ENCODE measurements around the gene RNF8. TPM values are rescaled to one million over a fixed set of nuclear protein-coding genes. Genes with fewer than 3 reads are reported as not detected.
"Not testable (repeated sequence)": the region's sequence is repeated elsewhere in the genome, so short reads cannot be mapped to it uniquely, and the experiment has no call there.

RNF8 gene
- polyA plus RNA-seq, 3 donors = 4.2 to 4.9 (median 4.7) TPM

GRCh38 chr6:37324131-37325033 is 29.4 kb upstream of the RNF8 start:
- Histone ChIP-seq H3K79me2 (ENCODE audit: insufficient read depth, low read length) (no peaks in the 10 kb centered on the region), H3K4me3 (replicated peaks in 1 of 3; ENCODE audit: low read depth in 2 of 3, low read length in 3 of 3) (no peak overlapping the region), H2AFZ (ENCODE audit: insufficient read depth, low read depth, low read length, poor library complexity, severe bottlenecking) (no peak overlapping the region), H3K27ac (ENCODE audit: low read depth in 1 of 2, low read length in 2 of 2) (no peak overlapping the region), H3K27me3 (ENCODE audit: control insufficient read depth in 2 of 2, insufficient read depth in 2 of 2, low read length in 2 of 2) (no peaks in the 10 kb centered on the region), H3K4me1 (ENCODE audit: control insufficient read depth in 1 of 2, insufficient read depth in 2 of 2, low read length in 2 of 2) (no peaks in the 10 kb centered on the region), H3K36me3 (replicated peaks in 1 of 2; ENCODE audit: control insufficient read depth in 1 of 2, insufficient read depth in 2 of 2, low read length in 2 of 2) (peaks cover 29 to 53% of the 10 kb centered on the region in 2 donors), H3K9me3 (replicated peaks in 1 of 2; ENCODE audit: control insufficient read depth in 1 of 2, insufficient read depth in 1 of 2, low read length in 2 of 2) (no peaks in the 10 kb centered on the region), H4K20me1 (ENCODE audit: insufficient read depth, low read length) (no peaks in the 10 kb centered on the region), H3K9ac (ENCODE audit: insufficient read depth, low read length, poor library complexity, severe bottlenecking) (no peak overlapping the region), H3K4me2 (replicated peaks; ENCODE audit: extremely low read depth, low read length, poor library complexity, severe bottlenecking) (no peak overlapping the region)
- Mint-ChIP-seq H3K9me3 (no peaks in the 10 kb centered on the region), H3K27ac (peak overlapping the region in 2 of 7 donors; percentile 37 to 66), H3K27me3 (ENCODE audit: low read depth in 3 of 3) (no peaks in the 10 kb centered on the region), H3K36me3 (peaks cover 25 to 34% of the 10 kb centered on the region in 2 donors), H3K4me1 (no peaks in the 10 kb centered on the region), H3K4me3 (no peak overlapping the region)
- TF ChIP-seq CTCF (IDR thresholded peaks at IDR 0.05) = no peak
- DNase-seq = peak in 1 of 3 donors; percentile 18
- intact Hi-C loops (cut with micrococcal nuclease) = loop anchor here (5.0 to 10.0 kb wide), 2 partner anchors 240 to 368 kb away; no protein-coding TSS in a partner anchor
- WGBS (ENCODE audit: insufficient coverage) = 80% methylated on average over 1 of the region's 4 CpGs

GRCh38 chr6:37330345-37330744 is 23.4 kb upstream of the RNF8 start:
- H3K27me3 Mint-ChIP-seq (ENCODE audit: low read depth in 3 of 3); H3K4me3 ChIP-seq (replicated peaks in 1 of 3; ENCODE audit: low read depth in 2 of 3, low read length in 3 of 3); intact Hi-C loops (cut with micrococcal nuclease); H3K4me3 Mint-ChIP-seq; H3K4me1 Mint-ChIP-seq; DNase-seq; H3K4me2 ChIP-seq (replicated peaks; ENCODE audit: extremely low read depth, low read length, poor library complexity, severe bottlenecking); H3K79me2 ChIP-seq (ENCODE audit: insufficient read depth, low read length); H4K20me1 ChIP-seq (ENCODE audit: insufficient read depth, low read length); H3K4me1 ChIP-seq (ENCODE audit: control insufficient read depth in 1 of 2, insufficient read depth in 2 of 2, low read length in 2 of 2); H3K27ac Mint-ChIP-seq; H3K9me3 Mint-ChIP-seq; H3K27me3 ChIP-seq (ENCODE audit: control insufficient read depth in 2 of 2, insufficient read depth in 2 of 2, low read length in 2 of 2); H2AFZ ChIP-seq (ENCODE audit: insufficient read depth, low read depth, low read length, poor library complexity, severe bottlenecking); H3K27ac ChIP-seq (ENCODE audit: low read depth in 1 of 2, low read length in 2 of 2); H3K9me3 ChIP-seq (replicated peaks in 1 of 2; ENCODE audit: control insufficient read depth in 1 of 2, insufficient read depth in 1 of 2, low read length in 2 of 2); H3K9ac ChIP-seq (ENCODE audit: insufficient read depth, low read length, poor library complexity, severe bottlenecking): not testable (repeated sequence)
- peaks cover 16 to 41% of the 10 kb centered on the region in 2 donors for H3K36me3 ChIP-seq (replicated peaks in 1 of 2; ENCODE audit: control insufficient read depth in 1 of 2, insufficient read depth in 2 of 2, low read length in 2 of 2)
- WGBS (ENCODE audit: insufficient coverage) = 84% methylated on average over 5 of the region's 10 CpGs
- peaks cover 36 to 49% of the 10 kb centered on the region in 2 donors for H3K36me3 Mint-ChIP-seq

Data from CD14-positive monocyte (primary cell).